HG03521 (cell line): ENCODE measurements around the gene TASL.
"Not testable (repeated sequence)": the region's sequence is repeated elsewhere in the genome, so short reads cannot be mapped to it uniquely, and the experiment has no call there.

Experiments
- ATAC-seq: cut with Tn5 transposase; IDR thresholded peaks from one replicate; pipeline ENCODE4 v1.9.1; 2021; ENCODE audit warnings: mild to moderate bottlenecking, moderate library complexity; ENCODE audit not compliant: unreplicated experiment

TASL gene

DNA sequence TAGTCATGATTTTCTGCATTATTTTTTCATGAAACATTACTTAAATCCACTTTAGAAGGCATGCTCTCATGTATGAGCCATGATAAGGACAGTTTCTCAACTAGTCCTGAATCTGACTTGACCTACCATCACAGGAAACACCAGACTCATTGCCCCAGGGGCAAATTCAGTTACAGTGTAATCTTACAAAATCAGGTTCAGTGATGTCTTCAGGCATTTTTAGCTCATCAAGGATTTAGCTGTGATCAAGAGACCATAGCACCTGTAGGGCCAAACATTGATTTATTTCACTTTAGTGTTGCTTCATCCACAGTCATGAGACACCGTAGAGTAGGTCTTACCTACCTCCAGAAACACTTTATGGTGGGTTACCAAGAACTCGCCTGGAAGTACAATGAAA, 3.1 kb upstream of the TASL start:
- ATAC-seq = no peak

DNA sequence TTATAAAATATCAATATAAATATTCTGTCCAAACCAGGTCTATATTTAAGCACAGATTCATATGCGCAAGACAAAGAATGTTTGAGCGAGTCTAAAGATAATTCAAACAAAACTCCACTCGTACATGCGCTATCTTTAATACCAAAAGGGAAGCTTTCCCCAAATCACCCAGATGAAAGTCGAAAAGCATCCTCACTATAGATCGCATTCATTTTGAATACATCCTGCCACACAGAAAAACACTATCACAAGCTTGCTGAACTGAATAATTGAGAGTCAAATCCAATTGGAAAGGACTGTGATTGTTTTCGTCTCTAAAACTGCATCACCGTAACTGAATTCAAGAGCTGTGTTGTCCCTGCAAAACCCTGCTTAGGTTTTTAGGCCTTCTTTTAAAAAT, 685 bp downstream of the TASL start:
- no peak for ATAC-seq

DNA sequence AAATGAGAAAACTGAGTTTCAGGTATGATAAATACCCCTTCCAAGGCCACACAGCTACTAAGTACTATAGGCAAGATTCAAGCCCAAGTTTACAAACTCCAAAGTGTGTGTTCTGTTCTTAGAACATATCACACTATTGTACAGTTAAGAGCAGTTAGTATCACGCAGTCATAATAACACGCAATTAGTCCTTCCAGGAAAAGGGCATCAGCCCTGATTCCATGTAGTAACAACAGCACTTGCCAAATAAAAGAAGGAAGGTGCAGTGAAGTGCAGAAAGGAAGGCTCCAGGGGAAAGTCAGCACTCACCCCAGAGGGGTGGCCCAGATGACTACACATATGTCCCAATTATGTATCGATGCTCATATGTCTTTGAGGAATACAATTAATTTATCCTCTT, 4.4 kb downstream of the TASL start:
- no peak for ATAC-seq

DNA sequence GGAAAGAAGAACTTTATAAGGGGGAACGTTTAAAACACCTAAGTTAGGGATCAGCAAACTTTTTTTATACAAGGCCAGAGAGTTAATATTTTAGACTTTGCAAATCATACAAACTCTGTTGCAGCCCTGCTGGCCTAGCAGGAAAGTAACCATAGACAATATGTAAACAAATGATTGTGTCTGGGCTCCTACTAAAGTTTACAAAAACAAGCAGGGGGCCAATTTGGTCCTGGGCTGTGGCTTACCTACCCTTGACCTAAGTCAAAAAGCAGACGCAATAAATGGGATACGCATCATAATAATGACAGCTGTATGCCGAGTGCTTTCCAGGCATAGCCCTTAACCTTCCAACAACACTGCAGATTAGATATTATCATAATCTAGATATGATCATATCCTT, 4.9 kb downstream of the TASL start:
- no peak for ATAC-seq

DNA sequence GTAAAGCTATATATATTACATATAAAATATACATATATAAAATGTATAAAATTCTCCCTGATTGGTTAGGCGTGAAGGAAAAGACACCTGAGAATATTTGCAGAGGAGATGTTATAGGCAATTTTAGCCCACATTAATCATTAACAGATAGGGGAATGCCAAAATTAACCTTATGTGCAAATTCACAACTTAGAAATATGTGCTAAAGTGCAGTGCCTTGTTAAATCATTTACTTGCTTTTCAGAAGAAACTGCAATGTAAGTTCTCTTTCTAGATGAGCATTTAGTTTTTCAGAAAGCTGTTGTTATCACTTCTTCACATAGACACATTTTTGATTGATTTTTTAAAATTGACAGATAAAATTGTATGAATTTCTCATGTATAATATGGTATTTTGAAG, 5.6 kb downstream of the TASL start:
- no peak for ATAC-seq

DNA sequence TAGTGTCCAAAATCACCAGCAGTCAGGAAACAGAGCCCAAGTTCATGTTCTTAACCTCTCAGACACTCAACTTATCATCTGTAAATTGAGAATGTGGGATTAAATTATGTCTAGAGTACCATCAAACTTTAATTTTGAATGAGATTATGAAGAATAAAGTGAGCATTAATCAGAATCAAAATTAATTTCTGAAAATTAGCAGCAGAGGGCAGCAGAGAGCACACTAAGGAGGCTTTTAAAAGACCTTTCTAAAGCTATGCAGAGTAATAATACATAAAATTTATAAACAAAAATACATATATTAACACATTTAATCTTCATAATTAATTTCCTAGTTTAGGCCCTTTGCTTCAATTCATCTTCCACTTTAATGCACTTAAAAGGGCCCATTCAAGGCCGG, 7.1 kb downstream of the TASL start:
- ATAC-seq = no peak

DNA sequence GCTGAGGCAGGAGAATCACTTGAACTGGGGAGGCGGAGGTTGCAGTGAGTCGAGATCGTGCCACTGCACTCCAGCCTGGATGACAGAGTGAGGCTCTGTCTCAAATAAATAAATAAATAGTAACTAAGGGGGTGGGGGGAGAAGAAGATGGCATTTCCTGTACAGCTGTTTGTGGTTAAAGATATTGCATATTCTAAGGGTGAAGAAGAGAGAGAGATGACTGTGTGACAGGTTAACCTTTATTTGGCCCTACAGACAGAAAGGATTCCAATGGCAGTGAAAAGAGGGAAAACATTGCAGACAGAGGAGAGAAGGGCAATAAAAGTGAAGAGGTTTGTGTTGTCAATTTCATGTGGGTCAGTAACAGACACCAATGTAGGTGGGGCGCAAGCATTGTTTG, 9.4 kb downstream of the TASL start:
- peak; percentile 60 for ATAC-seq

DNA sequence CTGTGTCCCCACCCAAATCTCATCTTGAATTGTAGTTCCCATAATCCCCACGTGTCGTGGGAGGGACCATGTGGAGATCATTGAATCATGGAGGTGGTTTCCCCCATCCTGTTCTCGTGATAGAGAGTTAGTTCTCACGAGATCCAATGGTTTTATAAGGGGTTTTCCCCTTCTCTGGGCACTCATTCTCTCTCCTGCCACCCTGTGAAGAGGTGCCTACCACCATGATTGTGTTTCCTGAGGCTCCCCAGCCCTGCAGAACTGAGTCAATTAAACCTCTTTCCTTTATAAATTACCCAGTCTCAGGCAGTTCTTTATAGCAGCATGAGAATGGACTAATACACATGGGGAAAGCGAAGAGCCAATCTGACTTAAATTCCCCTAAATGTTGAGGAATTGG, 14.5 kb downstream of the TASL start:
- ATAC-seq = not testable (repeated sequence)

DNA sequence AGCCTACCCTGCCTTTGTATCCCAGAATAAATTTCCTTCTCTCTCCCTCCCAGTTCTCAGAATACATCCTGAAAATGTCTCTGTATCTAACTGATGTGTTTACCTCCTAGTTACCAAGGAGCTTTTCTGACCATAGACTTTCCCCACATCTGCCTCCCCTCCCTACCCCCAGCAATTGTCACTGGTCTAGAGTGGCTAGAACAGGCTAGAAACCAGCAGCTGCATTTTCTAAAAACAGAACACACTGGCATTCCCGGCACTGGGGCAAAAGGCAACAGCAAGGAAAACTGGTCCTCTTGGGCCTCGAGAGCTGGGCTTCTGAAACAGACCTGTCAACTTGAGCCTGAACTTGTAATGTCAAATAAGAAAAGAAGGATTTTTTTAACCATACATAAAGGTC, 16.4 kb downstream of the TASL start:
- ATAC-seq = no peak

DNA sequence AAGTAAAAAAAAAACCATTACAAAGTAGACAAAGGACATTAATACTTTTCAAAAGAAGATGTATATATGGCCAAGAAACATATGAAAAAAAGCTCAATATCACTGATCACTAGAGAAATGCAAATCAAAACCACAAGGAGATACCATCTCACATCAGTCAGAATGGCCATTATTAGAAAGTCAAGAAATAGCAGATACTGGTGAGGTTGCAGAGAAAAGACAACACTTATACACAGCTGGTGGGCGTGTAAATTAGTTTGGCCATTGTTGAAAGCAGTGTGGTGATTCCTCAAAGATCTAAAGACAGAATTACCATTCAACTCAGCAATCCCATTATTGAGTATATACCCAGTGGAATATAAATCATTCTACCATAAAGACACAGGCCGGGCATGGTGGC, 39.3 kb downstream of the TASL start:
- ATAC-seq = no peak

DNA sequence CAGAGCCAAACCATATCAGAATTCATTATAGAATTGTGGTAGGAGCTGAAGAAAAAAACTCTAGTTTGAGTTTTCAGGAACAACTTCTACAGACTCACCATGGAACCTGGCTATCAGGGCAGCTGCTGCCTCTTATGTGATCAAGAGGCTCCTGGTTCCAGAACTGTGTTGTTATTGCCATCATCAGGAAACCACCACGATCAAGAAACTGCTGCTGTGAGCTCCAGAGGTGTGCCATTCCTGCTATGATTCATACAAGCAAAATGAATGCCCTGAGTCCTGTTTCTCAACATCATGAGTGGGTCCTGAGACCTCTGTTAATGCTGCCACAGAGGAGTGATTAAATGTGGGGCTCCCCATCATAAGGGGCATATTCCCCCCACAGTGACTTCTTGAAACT, 43.7 kb downstream of the TASL start:
- ATAC-seq = no peak

DNA sequence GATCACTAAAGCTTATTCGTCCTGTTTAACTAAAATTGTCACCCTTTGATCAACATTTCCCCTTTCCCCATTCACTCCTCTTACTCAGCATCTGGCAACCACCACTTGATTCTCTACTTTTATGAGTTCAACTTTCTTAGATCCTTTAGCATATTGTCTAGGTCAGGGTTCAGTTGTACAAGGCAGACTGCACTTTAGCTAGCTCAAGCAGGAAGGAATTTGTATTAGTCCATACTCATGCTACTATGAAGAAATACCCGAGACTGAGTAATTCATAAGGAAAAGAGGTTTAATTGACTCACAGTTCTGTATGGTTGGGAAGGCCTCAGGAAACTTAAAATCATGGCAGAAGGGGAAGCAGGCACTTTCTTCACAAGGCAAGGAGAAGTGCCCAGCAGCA, 44.3 kb downstream of the TASL start:
- no peak for ATAC-seq

DNA sequence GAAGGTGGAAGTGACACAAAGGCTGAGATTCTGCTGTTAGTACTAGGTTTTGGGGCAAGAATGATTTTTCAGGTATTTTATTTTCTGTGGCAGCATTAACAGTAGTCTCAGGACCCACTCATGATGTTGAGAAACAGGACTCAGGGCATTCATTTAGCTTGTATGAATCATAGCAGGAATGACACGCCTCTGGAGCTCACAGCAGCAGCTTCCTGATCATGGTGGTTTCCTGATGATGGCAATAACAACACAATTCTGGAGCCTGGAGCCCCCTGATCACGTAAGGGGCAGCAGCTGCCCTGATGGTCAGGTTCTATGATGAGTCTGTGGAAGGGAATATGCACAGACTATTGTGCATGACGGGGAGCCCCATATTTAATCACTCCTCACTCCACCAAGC, 47.0 kb downstream of the TASL start:
- no peak for ATAC-seq

DNA sequence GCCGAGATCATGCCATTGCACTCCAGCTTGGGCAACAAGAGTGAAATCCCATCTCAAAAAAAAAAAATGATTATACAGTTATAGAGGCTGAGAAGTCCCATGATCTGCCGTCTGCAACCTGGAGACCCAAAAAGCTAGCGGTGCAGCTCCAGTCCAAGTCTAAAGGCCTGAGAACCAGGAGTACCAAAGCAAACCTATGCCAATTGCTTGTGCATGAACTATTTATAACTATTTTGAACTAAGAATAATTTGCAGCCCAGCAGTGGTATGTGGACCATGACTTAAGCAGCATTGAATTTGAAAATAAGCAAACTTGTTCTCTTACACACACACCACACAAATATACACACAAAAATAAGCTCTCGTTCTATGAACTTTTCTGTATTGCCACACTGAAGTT, 51.8 kb downstream of the TASL start:
- ATAC-seq = no peak

DNA sequence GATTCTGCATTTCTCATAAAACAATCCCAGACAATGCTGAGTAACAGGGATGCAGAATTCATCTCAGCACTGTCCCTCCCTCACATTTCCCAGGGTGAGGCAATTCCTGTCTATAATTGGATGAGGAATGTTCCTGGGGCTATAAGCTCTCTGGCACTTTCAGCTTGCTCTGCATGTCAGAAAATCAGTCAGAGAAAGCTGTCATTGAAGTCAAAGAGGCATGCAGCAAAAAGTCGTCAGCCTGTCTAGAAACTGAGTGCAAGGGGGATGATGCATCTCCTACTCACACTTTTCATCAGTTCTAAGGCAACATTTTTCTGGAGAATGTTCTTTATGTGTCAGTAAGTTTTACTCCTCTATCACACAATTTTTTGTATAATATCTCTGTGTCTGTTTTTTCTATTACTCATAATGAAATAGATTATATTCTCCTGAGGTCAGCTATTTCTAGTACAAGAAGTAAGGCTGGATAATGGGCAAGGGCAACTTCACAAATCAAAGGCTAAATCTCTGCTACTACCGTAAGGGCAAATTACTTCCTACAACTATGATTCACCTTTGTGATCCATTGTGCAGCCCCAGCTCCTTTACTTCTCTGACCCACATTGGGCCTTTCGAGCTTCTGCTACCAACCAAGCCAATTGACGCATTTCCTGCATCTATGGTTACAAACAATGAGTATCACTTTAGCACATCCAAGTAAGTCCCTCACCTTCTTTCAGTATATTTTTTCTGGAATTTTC, 56.0 kb downstream of the TASL start:
- no peak for ATAC-seq

DNA sequence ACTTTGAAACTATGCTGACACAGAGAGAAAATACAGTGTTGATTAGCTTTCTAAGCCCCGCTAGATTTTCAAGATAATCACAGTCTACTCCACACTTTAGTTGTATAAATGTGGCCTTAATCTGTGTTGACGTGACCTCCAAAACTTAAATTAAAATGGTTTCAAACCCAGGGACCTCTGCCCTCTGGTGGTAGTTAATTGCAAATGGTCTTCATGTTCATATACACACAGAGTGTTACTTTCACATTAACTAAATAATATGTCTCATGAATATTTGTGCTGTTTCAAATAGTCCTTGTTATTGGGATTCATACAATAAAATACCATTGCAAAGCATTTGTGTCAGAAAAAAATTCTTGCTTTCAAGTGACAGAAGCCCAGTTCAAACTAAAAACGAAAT, 64.3 kb downstream of the TASL start:
- no peak for ATAC-seq
